Dendritic cell treated with granulocyte-macrophage colony-stimulating factor and Interleukin-4, amounts not matched to agents 40 ng/mL and 50 ng/mL, for 4 days (primary cell): ENCODE results near the gene EBPL.
"Not testable (repeated sequence)": the region's sequence is repeated elsewhere in the genome, so short reads cannot be mapped to it uniquely, and the experiment has no call there.

Experiments used
- H3K27ac Mint-ChIP-seq: one replicate; pipeline ENCODE4 v1.8.0; 2022; ENCODE audit warnings: mild to moderate bottlenecking, mixed read lengths
- H3K27me3 Mint-ChIP-seq: one replicate; pipeline ENCODE4 v1.8.0; 2022; ENCODE audit warnings: mild to moderate bottlenecking, mixed read lengths
- H3K36me3 Mint-ChIP-seq: one replicate; pipeline ENCODE4 v1.8.0; 2022; ENCODE audit warnings: low read depth, mixed read lengths
- H3K4me1 Mint-ChIP-seq: one replicate; pipeline ENCODE4 v1.8.0; 2022; ENCODE audit warnings: low read depth, mixed read lengths
- H3K4me3 Mint-ChIP-seq: one replicate; pipeline ENCODE4 v1.8.0; 2022; ENCODE audit warnings: mild to moderate bottlenecking, moderate library complexity, mixed read lengths
- H3K9me3 Mint-ChIP-seq: one replicate; pipeline ENCODE4 v1.8.0; 2022; ENCODE audit warnings: mixed read lengths
- intact Hi-C: fragments of 100-400 bp; cut with micrococcal nuclease; formaldehyde crosslinking; loops from one replicate; pipeline ENCODE4 v1.15.0; 2022

Gene EBPL

GRCh38 chr13:49615836-49616675, 75.2 kb downstream of the EBPL start:
- Mint-ChIP-seq H3K27ac (no peak overlapping the region), H3K36me3 (no peaks in the 10 kb centered on the region), H3K4me1 (peaks cover 6% of the 10 kb centered on the region), H3K9me3 (no peaks in the 10 kb centered on the region), H3K27me3 (no peaks in the 10 kb centered on the region), H3K4me3 (no peak overlapping the region)
- intact Hi-C loops, result no loop called here

GRCh38 chr13:49612042-49612441, 79.2 kb downstream of the EBPL start:
- H3K27me3 Mint-ChIP-seq, intact Hi-C loops, H3K27ac Mint-ChIP-seq, H3K4me3 Mint-ChIP-seq, H3K36me3 Mint-ChIP-seq, H3K9me3 Mint-ChIP-seq: not testable (repeated sequence)
- H3K4me1 Mint-ChIP-seq, result peaks cover 19% of the 10 kb centered on the region
